ENCODE results near the gene DPP3.

DNA sequence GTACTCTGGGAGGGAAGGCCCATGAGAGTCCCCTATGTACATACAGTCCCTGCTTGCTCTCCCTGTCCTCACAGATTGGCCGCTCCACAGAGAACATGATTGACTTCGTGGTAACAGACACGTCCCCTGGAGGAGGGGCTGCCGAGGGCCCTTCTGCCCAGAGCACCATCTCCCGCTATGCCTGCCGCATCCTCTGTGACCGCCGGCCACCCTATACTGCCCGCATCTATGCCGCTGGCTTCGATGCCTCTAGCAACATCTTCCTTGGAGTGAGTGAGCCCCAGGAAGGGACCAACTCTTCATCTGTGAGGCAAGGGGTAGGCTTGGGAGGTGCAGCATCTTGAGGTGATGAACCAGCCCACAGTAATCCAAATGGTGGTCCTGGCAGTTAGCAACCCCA lies 7.1 kb upstream of the DPP3 start:
- TF ChIP-seq YY1 (IDR thresholded peaks at IDR 0.05; ENCODE audit: low read depth) (no peak), NFIC (IDR thresholded peaks at IDR 0.05) (no peak), TAF1 (IDR thresholded peaks at IDR 0.05; ENCODE audit: low read depth) (no peak), REST (IDR thresholded peaks at IDR 0.05; ENCODE audit: low read depth) (no peak), EP300 (IDR thresholded peaks at IDR 0.05; ENCODE audit: borderline replicate concordance) (no peak), CEBPB (IDR thresholded peaks at IDR 0.05) (no peak), CREB1 (IDR thresholded peaks at IDR 0.05; ENCODE audit: low read depth) (no peak), RAD21 (IDR thresholded peaks at IDR 0.05; ENCODE audit: low read depth) (no peak), TEAD4 (IDR thresholded peaks at IDR 0.05) (no peak), FOXM1 (IDR thresholded peaks at IDR 0.05; ENCODE audit: borderline replicate concordance, low read depth) (no peak), ZBTB7A (IDR thresholded peaks at IDR 0.05; ENCODE audit: low read depth) (no peak)
- TF ChIP-seq, protein P1, sequence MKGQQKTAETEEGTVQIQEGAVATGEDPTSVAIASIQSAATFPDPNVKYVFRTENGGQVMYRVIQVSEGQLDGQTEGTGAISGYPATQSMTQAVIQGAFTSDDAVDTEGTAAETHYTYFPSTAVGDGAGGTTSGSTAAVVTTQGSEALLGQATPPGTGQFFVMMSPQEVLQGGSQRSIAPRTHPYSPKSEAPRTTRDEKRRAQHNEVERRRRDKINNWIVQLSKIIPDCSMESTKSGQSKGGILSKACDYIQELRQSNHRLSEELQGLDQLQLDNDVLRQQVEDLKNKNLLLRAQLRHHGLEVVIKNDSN (IDR thresholded peaks at IDR 0.05), result no peak
- TF ChIP-seq, protein P2, sequence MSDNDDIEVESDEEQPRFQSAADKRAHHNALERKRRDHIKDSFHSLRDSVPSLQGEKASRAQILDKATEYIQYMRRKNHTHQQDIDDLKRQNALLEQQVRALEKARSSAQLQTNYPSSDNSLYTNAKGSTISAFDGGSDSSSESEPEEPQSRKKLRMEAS (IDR thresholded peaks at IDR 0.05), result no peak
